D721Med (cell line): ENCODE results near the gene USH1G.
"Not testable (repeated sequence)": the region's sequence is repeated elsewhere in the genome, so short reads cannot be mapped to it uniquely, and the experiment has no call there.

ENCODE experiments used
- DNase-seq: peaks from one replicate; pipeline ENCODE4 v3.0.0; 2011; ENCODE audit warnings: low spot score; ENCODE audit not compliant: insufficient read length
- FAIRE-seq: peaks from 2 replicates; lab custom pipeline; 2011; peaks lifted over from hg19 to GRCh38; lab: Jason Lieb, UNC
- CTCF ChIP-seq: IDR thresholded peaks from 2 replicates; pipeline ENCODE4 v1.5.1; 2012; ENCODE audit warnings: mild to moderate bottlenecking, control low read depth; ENCODE audit not compliant: insufficient read depth; ENCODE audit errors: missing control alignments

Gene USH1G

GRCh38 chr17:74922694-74923537 lies at the start of gene USH1G:
TSS of gene USH1G (minus strand) at chr17:74923255. CDS start at chr17:74923073, 182 bp downstream.
- FAIRE-seq, result no peak
- no peak for TF ChIP-seq CTCF
- peak; percentile 76 for DNase-seq

GRCh38 chr17:74972107-74972972 lies 49.3 kb upstream of the USH1G start, which contains the start of gene HID1:
TSS of gene HID1 (minus strand) at chr17:74972759. CDS start at chr17:74972656, 103 bp downstream.
- FAIRE-seq (no peak), DNase-seq (peak; percentile 93)
- TF ChIP-seq CTCF, result no peak

GRCh38 chr17:74971842-74972106 lies 48.7 kb upstream of the USH1G start:
- DNase-seq, result no peak
- no peak for TF ChIP-seq CTCF
- FAIRE-seq, result no peak

GRCh38 chr17:74971069-74971841 lies 48.2 kb upstream of the USH1G start:
- DNase-seq (no peak), FAIRE-seq (no peak)
- no peak for TF ChIP-seq CTCF

- no peak for TF ChIP-seq CTCF
- FAIRE-seq (no peak), DNase-seq (no peak)
Measured at GRCh38 chr17:74970395-74970794, 47.3 kb upstream of the USH1G start.

- not testable (repeated sequence) for FAIRE-seq, DNase-seq
Measured at GRCh38 chr17:74969501-74969900, 46.4 kb upstream of the USH1G start.

GRCh38 chr17:74968361-74968780 lies 45.3 kb upstream of the USH1G start:
- no peak for TF ChIP-seq CTCF
- DNase-seq (no peak), FAIRE-seq (no peak)
